HG03060 (cell line): Measurements from ENCODE around the gene DCUN1D4.

Experiments used
- ATAC-seq: cut with Tn5 transposase; IDR thresholded peaks from one replicate; pipeline ENCODE4 v1.9.1; 2021; ENCODE audit warnings: low read depth, moderate number of reproducible peaks; ENCODE audit not compliant: unreplicated experiment

The DCUN1D4 gene

DNA sequence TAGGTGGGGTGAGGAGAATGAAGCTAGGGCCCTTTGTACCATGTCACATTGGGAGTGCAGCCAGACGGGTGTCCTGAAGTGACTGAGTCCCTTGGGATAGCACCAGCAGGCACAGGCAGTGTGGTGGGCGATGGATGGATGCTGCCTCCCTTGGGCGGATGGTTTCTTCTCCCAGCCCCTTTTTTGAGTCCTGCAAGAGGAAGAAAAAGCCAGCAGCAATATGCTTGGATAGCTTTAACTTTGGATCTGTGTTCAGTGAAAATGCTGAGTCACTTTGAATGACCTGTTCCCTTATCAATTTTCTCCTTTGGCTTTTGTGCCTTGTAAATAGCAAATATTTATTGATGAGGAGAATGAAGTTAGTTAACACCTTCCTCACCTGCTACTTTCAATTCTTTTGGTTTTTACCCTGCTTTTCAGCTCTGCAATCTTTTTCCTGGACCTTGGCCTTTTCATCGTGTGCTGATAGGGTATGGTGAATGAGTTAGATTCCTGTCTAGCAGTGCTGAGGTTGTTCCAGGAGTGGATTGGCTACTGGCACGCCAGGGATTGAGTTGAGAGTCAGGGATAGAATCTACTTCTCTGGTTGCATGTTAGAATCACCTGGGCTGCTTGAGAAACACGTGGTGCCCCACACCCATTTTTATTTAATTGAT is 10.2 kb downstream of the DCUN1D4 start:
- ATAC-seq: no peak

DNA sequence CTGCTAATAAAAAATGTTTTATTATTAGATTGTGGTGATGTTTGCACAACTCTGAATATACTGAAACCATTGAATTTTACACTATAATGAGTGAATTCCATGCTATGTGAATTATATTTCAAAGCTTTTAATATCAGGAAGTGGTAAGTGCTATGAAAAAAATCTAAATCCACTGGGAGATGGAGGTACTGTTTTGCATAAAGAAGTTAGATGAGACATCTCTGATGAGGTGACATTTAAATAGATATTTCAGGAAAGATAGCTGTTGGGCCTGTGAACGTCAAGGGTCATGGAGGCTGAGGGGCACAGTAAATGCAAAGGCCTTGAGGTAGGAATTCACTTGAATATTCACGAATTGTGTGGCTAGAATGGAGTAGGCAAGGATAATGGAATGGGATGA is 12.3 kb downstream of the DCUN1D4 start:
- ATAC-seq: no peak

- no peak for ATAC-seq
These were observed 12.8 kb downstream of the DCUN1D4 start for GRCh38 chr4:51855751-51856150.

- no peak for ATAC-seq
These were observed 15.8 kb downstream of the DCUN1D4 start for GRCh38 chr4:51858605-51859202.

GRCh38 chr4:51859476-51860031 is 16.6 kb downstream of the DCUN1D4 start:
- no peak for ATAC-seq

- ATAC-seq: no peak
These were observed 19.2 kb downstream of the DCUN1D4 start for GRCh38 chr4:51862199-51862598.

DNA sequence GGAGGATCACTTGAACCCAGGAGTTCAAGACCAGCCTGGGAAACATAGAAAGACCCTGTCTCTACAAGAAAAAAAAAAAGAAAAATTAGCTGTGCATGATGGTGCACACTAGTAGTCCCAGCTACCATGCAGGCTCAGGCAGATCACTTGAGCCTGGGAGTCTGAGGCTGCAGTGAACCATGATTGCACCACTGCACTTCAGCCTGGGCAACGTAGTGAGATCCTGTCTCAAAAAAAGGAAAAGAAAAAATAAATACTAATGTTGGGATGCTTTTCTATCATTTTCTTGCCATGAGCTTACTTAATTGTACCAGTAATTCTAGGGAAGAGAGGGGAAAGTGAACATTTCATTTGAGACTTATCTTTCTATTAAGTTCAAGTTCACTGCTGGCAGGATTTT is 19.8 kb downstream of the DCUN1D4 start:
- no peak for ATAC-seq

GRCh38 chr4:51865717-51866116 is 22.8 kb downstream of the DCUN1D4 start:
- ATAC-seq: no peak

DNA sequence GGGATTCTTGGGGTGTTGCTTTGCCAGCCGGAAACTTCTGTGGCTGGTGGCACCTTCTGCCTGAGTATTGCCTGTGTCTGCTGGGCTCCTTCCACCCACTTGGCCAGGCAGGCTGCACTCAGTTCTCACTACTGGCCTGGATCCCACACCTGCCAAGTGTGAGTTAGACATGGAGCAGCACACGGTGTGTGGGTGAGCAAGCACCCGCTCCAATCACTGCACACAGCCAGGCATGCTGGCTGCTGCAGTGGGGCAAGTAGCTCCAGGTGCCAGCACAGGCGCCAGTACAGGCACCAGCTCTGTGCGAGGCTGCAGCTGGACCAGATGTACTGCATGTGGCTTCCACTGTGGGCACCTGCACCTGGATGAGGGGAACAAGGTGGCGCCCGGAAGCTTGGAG is 23.9 kb downstream of the DCUN1D4 start:
- ATAC-seq: no peak

- ATAC-seq: no peak
These were observed 24.9 kb downstream of the DCUN1D4 start for GRCh38 chr4:51867689-51868448.

- ATAC-seq: no peak
These were observed 25.5 kb downstream of the DCUN1D4 start for GRCh38 chr4:51868449-51868847.

DNA sequence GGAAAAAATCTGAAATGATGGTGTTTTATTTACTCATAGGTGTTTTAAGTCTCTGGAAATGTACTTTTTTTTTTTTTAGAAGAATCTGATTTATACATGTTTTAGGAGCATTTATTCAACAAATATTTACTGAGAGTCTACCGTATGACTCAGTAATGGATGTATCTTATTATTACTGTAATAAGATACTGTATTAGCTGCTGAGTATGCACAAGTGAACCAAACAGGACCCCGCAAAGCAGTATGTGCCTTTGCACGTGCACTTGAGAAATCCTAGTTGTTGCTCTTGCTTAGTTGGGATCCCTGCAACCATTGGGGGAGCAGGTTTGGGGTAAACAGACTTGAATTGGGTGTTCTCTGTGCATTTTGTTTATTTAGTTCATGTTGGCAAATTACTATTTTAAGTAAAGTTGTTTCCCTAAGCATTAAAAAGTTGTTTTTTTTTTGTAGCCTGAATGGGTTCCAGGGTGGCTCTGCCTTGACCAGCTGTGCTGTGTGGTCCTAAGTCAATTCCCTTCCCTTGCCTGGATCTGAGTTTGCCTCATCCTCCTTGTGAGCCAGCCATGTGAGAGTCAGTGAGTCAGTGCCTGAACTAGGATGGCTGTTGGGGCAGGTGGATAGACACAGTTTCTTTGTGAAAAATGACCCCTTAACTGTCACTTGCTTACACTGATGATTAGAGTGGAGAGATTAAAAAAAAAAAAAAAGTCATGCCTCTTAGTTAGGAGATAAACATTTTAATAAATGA is 27.7 kb downstream of the DCUN1D4 start:
- ATAC-seq: no peak

GRCh38 chr4:51872283-51872997 is 29.5 kb downstream of the DCUN1D4 start:
- ATAC-seq: no peak

DNA sequence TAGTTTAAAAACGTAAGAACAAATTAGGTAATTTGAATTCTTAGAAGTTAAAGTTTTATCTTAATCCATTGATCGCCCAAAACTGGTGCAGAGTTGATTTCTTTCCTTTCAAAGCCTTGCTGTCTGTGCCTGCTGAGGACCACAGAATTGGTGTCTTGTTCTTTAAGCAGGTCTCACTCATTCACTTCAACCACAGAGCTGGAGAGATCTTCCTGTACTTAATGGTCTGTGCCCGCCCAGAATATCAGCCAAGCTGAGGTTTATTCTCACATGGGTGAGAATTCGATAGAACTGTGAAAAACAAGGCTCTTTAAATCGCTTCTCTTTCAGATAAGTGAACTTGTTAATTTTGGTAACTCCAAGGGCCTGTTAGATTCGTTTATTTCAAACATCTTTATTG is 31.6 kb downstream of the DCUN1D4 start:
- ATAC-seq: no peak

GRCh38 chr4:51878431-51878830 is 35.5 kb downstream of the DCUN1D4 start:
- ATAC-seq: no peak

- ATAC-seq: no peak
These were observed 37.3 kb downstream of the DCUN1D4 start for GRCh38 chr4:51880016-51880915.

DNA sequence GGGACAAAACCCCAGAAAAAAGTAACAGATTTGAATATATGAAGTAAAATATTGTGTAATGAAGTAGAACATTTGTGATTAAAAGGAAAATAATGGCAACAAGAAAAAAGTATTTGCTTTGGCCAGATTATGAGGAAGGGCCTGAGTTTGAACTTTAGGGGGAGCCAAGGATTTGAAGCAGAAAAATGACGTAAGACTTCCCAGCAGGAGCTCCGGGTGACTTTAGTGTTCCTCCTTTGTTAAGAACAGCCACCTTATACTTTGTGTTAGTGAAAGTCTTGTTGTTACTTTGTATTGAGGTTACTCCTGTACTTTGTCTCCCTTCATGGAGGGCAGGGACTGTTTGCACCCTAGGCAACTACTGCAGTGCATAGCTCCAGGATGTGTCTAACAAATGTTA is 41.1 kb downstream of the DCUN1D4 start:
- ATAC-seq: no peak

DNA sequence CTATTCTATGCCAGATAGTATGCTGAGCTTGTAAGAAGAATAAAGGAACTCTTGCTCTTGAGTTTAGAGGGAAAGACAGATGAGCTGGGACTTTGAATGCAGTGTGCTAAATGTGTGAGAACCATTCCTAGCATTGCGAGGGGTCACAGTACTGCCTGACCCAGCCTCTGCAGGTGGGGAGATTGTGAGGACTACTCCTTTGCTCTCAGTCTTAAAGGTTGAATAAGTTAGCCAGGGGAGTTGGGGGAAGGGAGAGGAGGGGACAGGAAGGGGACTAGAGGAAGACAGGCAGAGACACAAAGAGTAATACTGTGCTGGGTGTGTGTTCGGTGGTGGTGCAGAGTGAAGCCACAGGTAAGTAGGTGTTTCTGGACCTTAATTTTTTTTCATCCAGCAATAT is 41.7 kb downstream of the DCUN1D4 start:
- no peak for ATAC-seq

DNA sequence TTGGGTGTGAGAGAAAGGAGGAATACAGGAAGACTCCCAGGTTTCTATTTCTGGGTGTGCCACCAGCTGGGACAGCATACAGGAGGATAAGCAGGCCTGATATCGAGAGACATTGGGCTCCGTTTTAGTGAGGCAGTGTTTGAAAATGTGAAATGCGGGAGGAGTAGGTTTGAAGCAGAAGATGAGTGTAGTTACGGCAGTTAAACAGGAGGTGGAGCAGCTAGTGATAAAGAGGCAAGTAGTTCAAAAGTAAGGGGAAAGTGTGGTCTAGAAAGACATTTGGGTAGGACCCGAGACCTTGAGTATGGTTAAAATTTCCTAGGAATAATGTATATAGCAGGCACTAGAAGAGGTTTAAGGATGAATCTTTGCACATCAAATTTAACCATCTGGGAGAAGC is 42.4 kb downstream of the DCUN1D4 start:
- ATAC-seq: no peak
